ENCODE results near the gene GAN.
A peak's percentile ranks its signal among the peaks of the same experiment; 100 is the strongest.

GRCh38 chr16:81429045-81429521 lies 114.3 kb downstream of the GAN start:
- TF ChIP-seq CTCF (IDR thresholded peaks at IDR 0.05) (peak in 2 of 4 experiments; percentile 34 to 49), EP300 (IDR thresholded peaks at IDR 0.05) (no peak), POLR2A (IDR thresholded peaks at IDR 0.05) (no peak), POLR2AphosphoS5 (IDR thresholded peaks at IDR 0.05) (no peak)

All from gastroesophageal sphincter (tissue), 3 donors.